Stimulated activated CD8-positive, alpha-beta memory T cell treated with anti-CD3 and anti-CD28 coated beads, Interleukin-7, amount 100 ng/mL, for 24 hours (primary cell): Measurements from ENCODE around the gene RADIL.

Source experiments
- DNase-seq: peaks from one replicate; pipeline ENCODE4 v3.0.0-alpha.2; 2020; ENCODE audit warnings: low read depth

Gene RADIL

DNA sequence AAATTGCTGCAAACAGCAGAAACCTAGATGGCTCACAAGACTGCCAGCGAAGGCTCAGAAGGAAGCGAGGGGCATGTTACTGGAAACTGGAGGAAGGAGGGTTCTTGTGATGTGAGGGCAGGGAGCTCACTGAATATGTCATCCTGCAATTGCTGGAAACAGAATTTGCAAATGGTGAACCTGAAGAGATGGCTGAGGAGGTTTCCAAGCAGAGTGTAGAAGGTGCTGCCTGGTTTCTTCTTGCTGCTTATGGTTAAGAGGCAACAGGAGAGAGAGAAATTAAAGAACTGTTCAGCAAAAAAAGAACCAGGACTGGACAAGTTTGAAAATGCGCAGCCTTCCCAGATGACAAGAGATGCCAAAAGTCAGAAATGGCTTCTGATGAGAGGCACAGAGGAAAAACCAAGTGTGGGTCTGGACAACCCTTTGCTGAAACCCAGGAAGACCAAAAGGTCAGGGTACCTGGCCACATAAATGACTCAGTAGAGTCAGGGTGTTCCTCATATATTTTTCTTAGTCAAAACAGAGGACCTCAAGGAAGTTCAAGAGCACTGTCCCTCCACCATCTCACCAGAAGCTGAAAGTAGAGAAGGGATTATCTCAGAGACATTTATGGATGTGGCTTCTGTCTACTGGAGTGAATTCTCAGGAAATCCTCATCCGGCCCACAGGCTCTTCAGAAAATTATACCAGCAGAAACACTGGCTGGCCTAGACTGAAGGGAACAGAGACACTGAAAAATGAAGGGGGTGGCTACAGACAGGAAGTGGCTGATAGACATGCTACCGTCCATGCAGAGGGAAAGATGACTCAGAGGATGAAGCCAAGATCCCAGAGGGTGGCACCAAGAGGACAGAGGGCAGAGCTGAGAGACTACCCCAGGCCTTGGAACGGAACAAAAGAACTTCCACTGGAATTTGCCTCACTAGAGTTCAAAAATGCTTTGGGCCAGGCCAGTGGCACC, 31.8 kb downstream of the RADIL start:
- no peak for DNase-seq

DNA sequence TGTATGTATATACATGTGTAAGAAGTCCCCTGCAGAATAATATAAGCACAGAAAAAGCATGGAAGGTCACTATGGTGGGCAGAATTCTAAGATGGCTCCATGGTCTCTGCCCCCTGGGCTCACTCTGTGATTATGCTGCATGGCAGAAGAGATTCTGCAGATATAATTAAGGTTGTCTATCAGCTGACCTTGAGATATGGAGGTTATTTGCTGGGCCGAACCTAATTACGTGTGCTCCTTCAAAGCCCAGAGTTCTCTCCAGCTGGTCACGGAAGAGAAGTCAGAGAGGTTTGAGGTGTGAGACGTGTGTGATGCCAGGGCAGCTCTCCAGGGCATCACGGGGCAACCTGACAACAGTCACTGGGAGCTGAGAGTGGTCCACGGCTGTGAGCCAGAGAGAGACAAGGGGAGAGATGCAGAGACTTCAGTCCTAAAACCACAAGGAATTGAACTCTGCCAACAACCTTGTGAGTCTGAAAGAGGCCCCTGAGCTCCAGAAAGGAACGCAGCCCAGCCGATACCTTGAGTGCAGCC, 33.2 kb downstream of the RADIL start:
- no peak for DNase-seq

GRCh38 chr7:4849390-4849789, 34.1 kb downstream of the RADIL start:
- no peak for DNase-seq

GRCh38 chr7:4845740-4846142, 37.8 kb downstream of the RADIL start:
- no peak for DNase-seq

DNA sequence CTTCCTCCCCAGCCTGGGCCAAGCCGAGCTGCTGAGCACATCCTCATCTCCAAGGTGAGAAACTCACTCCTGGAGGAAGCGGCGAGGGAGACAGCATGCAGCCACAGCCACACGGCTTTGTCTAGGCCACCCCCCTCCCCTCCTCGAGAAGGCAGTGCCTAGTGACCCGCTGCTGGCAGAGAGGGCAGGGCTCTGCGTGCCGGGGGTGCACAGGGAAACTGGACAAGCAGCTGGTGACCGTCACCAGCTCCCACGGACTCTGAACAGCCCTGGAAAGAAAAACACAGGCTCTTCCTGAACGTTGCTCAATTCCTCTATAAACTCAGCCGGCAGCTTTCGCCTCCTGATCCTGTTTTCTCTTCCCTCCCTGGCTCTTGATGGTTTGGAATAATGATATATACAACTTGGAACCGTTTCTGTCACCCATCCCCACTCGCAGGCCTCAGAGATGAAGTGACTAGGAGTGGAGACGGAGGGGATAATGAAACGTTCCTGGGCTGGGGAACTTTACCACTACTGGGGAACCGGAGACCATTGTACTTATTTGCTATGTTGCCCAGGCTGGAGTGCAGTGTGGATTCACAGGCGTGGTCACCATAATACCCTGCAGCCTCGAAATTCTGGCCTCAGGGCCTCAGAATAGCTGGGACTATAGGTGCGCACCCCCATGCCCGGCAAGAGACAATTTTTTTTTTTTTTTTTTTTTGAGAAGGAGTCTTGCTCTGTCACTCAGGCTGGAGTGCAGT, 41.0 kb downstream of the RADIL start:
- DNase-seq = no peak

DNA sequence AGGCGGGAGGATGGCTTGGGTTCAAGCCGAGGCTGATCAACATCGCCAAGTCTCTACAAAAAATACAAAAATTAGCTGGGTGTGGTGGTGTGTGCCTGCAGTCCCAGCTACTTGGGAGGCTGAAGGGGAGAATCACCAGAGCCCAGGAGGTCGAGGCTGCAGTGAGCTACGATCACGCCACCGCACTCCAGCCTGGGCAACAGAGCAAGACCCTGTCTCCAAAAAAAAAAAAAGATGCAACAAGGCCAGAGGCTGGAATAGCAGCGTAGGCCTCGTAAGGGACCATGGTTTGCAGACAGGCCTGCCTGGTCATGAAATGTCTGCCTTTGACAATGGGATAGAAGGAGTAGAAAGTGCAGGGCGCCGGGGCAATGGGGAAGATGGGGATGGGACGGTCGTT, 41.7 kb downstream of the RADIL start:
- no peak for DNase-seq

DNA sequence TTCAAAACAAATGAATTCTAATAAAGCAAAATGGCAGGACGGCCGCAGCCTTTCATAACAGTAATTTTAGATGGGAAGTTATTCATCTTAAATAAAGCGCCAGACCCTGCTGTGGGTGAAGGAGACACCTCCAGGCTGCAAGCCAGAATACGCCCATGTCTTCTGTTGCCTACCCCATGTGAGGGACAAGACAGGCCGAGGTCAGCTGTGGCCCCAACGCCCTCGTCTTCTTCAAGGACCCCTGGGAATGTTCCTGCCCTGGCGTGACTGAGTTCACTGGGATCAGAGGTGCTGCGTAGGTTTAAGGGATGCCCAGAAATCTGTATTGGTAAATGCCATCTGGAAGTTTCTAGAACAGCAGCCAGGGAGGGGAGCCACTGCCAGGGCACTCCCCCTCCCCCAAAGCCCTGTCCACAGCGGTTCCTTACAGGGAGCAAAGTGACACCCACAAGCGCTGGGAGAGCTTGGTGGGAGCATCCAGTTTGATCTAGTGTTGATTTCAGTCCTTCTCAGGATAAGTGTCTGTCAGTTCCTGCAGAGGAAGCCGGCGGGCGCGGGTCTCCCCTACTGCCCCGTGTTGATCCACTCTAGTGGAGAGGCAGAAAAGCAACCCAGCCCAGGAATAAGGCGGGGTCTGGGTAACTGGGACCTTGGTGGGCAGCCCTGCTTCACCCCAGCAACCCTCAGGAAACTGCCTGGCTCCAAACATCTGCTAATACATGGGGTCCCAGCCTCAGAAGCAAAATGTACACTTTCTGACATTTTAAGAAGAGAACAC, 42.3 kb downstream of the RADIL start:
- DNase-seq = no peak

- no peak for DNase-seq
These were observed 43.4 kb downstream of the RADIL start for GRCh38 chr7:4840079-4840501.

GRCh38 chr7:4838626-4839334, 44.7 kb downstream of the RADIL start:
- no peak for DNase-seq

GRCh38 chr7:4837803-4838625, 45.5 kb downstream of the RADIL start:
- DNase-seq = no peak

DNA sequence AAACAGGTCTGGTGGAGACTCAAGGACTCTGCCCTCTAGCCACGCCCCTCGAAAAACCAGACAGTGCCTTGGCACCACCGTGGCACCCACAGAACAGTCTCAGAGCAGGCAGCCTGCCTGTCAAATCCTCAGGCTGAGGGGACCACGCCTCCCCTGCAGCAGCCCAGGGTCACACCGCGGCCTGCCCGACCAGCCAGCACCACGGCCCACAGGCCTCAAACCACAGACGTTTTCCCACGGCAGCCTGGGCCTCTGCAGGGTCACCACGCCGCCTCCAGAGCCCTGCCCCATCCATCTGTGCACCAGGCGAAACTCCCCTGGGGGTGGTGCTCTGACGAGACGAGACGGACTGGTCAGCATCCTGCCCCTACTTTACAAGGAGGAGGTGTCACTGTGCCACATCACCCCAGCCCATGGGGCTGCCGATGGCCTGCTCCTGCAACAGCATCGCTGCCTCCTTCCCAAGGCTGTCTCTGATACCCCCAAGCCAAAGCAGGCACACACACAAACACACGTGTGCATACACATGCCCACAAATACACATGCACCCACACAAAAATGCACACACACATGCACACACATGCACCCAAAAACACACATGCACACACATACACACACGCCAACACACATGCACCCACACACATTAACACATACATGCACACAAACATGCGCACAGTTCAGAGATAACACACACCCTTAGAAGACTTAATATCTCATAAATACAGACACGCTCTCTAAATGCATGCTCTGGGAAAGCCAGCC, 46.3 kb downstream of the RADIL start:
- DNase-seq = no peak

DNA sequence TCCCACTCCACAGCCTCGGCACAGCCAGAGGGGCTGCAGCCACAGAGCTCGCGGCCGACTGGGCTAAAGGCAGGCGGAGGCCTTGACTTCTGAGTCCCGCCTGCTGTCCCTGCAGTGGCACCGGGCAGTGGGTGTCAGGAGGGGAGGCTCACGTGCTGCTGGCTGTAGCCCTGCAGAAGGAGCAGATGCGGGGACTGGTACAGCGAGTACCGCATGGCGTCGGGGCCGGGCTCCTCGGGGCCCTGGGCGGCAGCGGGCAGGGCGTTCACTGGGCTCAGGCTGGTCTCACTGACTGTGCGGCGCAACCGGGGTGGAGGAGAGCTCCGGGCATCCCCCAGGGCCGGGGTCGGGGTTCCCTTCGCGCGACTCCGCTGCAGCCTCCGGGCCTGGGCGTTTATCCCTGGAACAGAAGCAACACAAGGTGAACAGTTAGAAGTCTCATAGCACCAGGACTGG, 47.3 kb downstream of the RADIL start:
- no peak for DNase-seq

GRCh38 chr7:4835398-4836205, 47.9 kb downstream of the RADIL start:
- DNase-seq = no peak

GRCh38 chr7:4834601-4835397, 48.7 kb downstream of the RADIL start:
- DNase-seq = no peak

GRCh38 chr7:4833691-4834600, 49.6 kb downstream of the RADIL start:
- no peak for DNase-seq

GRCh38 chr7:4833176-4833575, 50.3 kb downstream of the RADIL start:
- DNase-seq = no peak

DNA sequence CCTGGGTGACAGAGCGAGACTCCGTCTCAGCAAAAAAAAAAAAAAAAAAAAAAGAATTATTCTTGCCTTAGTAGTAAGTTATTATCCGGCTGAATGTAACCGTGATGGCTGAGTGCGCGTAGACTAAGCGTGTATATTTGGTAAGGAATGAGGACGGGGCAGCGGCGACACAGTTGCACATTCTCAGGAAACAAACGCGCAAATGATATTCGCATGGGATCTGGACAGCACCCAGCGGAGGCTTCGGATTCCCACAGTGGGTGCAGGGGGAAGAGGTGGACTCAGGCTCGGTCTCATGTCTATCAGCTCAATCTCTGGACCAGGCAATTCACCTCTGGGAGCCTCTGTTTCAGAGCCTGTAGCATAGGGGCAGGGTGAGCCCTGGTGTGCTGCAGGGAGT, 50.8 kb downstream of the RADIL start:
- no peak for DNase-seq
